UCSD-AML1 (cell line): ENCODE results near the gene LMX1B.
A peak's percentile ranks its signal among the peaks of the same experiment; 100 is the strongest.
"Not testable (repeated sequence)": the region's sequence is repeated elsewhere in the genome, so short reads cannot be mapped to it uniquely, and the experiment has no call there.

Experiments
- DNase-seq: peaks from one replicate; lab custom pipeline; 2025; ENCODE audit not compliant: unreplicated experiment; lab: John Stamatoyannopoulos, UW

Gene LMX1B

GRCh38 chr9:126705767-126706697, 92.3 kb downstream of the LMX1B start:
- peak; percentile 75 for DNase-seq

- no peak for DNase-seq
Observed at GRCh38 chr9:126706698-126707053, 92.9 kb downstream of the LMX1B start.

GRCh38 chr9:126707083-126707482, 93.4 kb downstream of the LMX1B start:
- no peak for DNase-seq

GRCh38 chr9:126707712-126708111, 94.0 kb downstream of the LMX1B start:
- DNase-seq, result not testable (repeated sequence)

- DNase-seq, result no peak
Observed at GRCh38 chr9:126708178-126708577, 94.5 kb downstream of the LMX1B start.

GRCh38 chr9:126709241-126709640, 95.5 kb downstream of the LMX1B start:
- DNase-seq, result no peak

GRCh38 chr9:126715382-126715781, 101.7 kb downstream of the LMX1B start:
- DNase-seq, result no peak

GRCh38 chr9:126717441-126717840, 103.7 kb downstream of the LMX1B start:
- DNase-seq, result not testable (repeated sequence)

- DNase-seq, result peak; percentile 89
Observed at GRCh38 chr9:126719618-126720031, 105.9 kb downstream of the LMX1B start.

- DNase-seq, result no peak
Observed at GRCh38 chr9:126720036-126720435, 106.3 kb downstream of the LMX1B start.

GRCh38 chr9:126720661-126721563, 107.2 kb downstream of the LMX1B start:
- DNase-seq, result no peak

GRCh38 chr9:126721564-126721981, 107.8 kb downstream of the LMX1B start:
- no peak for DNase-seq

GRCh38 chr9:126722252-126722921, 108.7 kb downstream of the LMX1B start:
- DNase-seq, result peak; percentile 84

- peak; percentile 67 for DNase-seq
Observed at GRCh38 chr9:126722922-126723806, 109.4 kb downstream of the LMX1B start.

GRCh38 chr9:126723807-126724172, 110.1 kb downstream of the LMX1B start:
- DNase-seq, result no peak

- no peak for DNase-seq
Observed at GRCh38 chr9:126724226-126724625, 110.5 kb downstream of the LMX1B start.

- not testable (repeated sequence) for DNase-seq
Observed at GRCh38 chr9:126725485-126725884, 111.8 kb downstream of the LMX1B start.

- not testable (repeated sequence) for DNase-seq
Observed at GRCh38 chr9:126728210-126728609, 114.5 kb downstream of the LMX1B start.

GRCh38 chr9:126730592-126730991, 116.9 kb downstream of the LMX1B start:
- not testable (repeated sequence) for DNase-seq

- DNase-seq, result no peak
Observed at GRCh38 chr9:126733005-126733404, 119.3 kb downstream of the LMX1B start.
